ENCODE results near the gene AMPD2.

DNA sequence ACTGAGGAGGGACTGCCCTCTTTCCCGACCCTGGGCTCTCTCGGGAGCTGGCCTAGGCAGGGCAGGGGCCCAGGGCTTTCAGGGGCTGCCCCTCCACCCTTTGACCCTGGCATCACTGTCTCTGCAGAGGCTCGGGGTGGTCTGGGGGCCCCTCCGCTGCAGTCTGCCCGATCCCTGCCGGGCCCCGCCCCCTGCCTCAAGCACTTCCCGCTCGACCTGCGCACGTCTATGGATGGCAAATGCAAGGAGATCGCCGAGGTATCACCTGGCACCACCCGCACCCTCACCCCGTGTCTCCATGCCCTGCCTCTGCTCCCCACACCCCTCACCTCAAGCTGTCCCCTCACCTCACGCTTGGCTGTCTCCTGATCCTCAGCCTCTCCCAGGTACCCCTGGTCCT is 5.5 kb downstream of the AMPD2 start:
- TF ChIP-seq POLR2A (IDR thresholded peaks at IDR 0.05; ENCODE audit: low read depth, low read length) (no peak), POLR2AphosphoS5 (IDR thresholded peaks at IDR 0.05; ENCODE audit: low read depth, low read length) (no peak), TAF1 (IDR thresholded peaks at IDR 0.05; ENCODE audit: borderline replicate concordance, low read depth, low read length) (no peak)
